GM19452 (cell line): Measurements from ENCODE around the gene SLC22A24.
"Not testable (repeated sequence)": the region's sequence is repeated elsewhere in the genome, so short reads cannot be mapped to it uniquely, and the experiment has no call there.

Source experiments
- ATAC-seq: cut with Tn5 transposase; IDR thresholded peaks from one replicate; pipeline ENCODE4 v1.9.1; 2021; ENCODE audit not compliant: unreplicated experiment

SLC22A24 gene

DNA sequence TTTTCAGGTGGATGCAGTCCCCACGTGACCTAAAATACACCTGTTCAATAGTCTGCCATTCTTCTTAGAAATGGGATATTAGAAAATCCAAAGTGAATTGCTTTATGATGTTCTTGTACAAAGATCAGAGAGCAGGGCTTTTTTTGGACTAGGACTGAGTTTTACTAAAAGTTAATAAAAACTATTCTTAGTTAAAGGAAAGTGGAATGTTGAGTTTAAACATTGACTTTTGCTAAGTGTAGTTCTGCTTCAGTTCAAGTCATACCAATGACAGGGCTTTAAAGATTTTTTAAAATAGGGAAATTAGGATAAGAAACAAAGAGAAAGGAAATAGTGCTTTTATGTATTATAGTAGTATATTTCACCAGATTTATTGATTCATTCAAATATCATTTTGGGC is at the start of gene SLC22A24:
Gene SLC22A24, minus strand, starts transcription at position 101 of the 400 bp plus-strand sequence. CDS start 442 bp downstream, outside the sequence.
- ATAC-seq = no peak

- ATAC-seq = no peak
These were observed 36.5 kb upstream of the SLC22A24 start for GRCh38 chr11:63180536-63180935.

DNA sequence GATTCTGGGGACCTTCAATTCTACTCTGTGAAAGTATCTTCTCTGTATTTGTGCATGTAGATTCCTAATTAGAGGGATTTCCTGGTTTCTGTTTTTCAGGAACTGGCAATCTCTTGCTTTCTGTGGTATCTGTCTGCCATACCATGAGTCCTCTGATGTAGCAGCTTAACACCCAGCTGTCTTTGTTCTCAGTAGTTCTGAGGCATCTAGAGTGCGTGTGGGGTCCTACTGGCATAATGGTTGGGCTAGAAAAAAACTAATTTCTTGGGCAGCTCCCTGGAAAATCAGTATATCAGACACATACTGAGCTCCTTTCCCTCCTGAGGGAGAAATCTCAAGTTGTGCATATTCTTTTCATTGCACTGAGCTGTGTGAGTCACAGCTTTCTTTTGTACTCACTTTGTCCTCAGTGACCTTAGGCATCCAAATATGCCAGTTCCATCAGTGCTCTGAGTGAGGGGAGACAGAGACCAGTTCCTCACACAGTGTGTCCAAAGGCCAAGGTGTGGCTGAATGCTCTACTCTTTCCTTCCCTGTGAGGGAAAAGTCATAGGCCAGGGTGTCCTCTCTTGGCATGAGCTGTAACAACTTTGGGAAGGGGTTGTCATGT is 35.5 kb upstream of the SLC22A24 start:
- no peak for ATAC-seq

DNA sequence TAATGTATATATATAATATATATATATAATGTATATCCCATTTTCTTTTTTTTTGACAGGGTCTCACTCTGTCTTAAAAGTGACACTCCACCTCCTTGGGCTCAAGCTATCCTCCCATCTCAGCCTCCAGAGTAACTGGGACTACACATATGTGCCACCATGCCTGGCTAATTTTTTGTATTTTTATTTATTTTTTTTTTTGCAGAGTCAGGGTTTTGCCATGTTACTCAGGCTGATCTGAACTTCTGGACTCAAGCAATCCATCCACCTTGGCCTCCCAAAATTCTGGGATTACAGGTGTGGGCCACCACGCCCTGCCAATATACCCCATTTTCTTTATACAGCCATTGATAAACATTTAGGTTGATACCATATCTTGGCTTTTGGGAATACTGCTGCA is 33.9 kb upstream of the SLC22A24 start:
- ATAC-seq = no peak

GRCh38 chr11:63165706-63166310 is 21.8 kb upstream of the SLC22A24 start:
- no peak for ATAC-seq

- ATAC-seq = no peak
These were observed 11.8 kb upstream of the SLC22A24 start for GRCh38 chr11:63155794-63156193.

DNA sequence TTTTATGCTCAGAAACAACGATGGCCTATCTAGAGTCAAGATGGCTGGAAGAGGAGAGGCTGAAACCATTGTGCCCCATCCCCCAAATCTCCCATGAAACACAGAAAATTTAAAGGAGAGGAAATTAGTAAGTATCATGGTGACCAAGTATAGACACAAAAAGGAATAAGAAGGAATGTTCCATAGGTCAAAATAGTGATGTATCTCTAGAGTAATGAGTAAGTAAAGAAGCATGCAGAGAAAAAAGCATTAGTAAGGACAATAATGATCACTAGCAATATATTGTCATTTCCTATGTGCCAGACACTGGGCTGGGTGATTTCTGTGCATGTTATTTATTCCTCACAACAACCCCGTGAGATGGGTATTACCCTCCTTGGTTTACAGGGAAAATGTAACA is 2.6 kb upstream of the SLC22A24 start:
- no peak for ATAC-seq

GRCh38 chr11:63142459-63142858 is 1.6 kb downstream of the SLC22A24 start:
- no peak for ATAC-seq

- ATAC-seq = no peak
These were observed 10.8 kb downstream of the SLC22A24 start for GRCh38 chr11:63132985-63133775.

DNA sequence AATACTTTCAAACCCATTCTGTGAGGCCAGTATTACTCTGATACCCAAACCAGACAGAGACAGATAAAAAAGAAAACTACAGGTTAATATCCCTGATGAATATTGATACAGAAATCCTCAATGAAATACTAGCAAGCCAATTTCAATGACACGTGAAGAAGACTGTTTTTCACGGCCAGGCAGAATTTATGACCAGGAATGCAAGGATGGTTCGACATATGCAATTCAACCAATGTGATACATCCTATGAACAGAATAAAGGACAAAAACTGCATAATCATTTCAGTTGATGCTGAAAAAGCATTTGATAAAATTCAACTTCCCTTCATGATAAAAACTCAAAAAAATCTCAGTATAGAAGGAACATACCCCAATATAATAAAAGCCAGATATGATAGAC is 44.5 kb downstream of the SLC22A24 start:
- ATAC-seq = no peak

GRCh38 chr11:63080682-63081081 is 63.3 kb downstream of the SLC22A24 start:
- no peak for ATAC-seq

GRCh38 chr11:63046203-63046602 is 97.8 kb downstream of the SLC22A24 start:
- not testable (repeated sequence) for ATAC-seq

DNA sequence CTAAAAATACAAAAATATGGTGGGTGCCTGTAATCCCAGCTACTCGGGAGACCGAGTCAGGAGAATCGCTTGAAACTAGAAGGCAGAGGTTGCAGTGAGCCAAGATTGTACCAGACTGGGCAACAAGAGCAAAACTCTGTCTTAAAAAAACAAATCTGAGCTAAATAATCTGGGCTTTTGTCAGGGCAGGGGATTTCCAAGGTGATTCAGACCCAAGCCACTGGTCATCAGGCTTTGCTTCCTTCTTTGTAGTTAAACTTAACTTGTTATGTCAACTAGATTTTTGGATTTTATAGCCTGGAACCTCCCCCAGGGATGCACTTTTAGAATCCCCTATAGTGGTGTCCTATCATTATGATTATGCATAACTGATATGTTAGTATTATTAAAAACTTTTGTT is 101.4 kb downstream of the SLC22A24 start:
- no peak for ATAC-seq

DNA sequence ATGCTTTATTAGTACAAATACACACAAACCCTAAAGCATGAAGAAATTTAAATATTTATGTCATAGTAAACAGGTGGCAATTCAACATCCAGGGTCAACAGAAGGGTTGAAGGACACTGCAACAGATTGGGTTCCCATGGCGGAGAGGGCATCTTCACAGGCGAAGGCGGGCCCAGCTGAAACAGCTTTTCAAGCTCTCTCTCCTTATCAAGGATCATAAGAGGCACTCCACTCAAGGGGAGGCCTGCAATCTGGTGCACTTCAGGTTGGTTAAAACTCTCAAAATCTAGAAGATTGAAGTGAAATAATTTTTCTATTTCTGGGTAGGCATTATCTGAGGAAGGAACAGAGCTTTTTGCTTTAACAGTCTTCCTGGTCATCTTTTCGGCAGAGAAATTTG is 111.6 kb downstream of the SLC22A24 start:
- no peak for ATAC-seq
